ENCODE data around the gene NUAK1. TPM values are rescaled to one million over a fixed set of nuclear protein-coding genes. Genes with fewer than 3 reads are reported as not detected.

The NUAK1 gene
- total RNA-seq, 1 donor from 2014 or later = 7.6 TPM

DNA sequence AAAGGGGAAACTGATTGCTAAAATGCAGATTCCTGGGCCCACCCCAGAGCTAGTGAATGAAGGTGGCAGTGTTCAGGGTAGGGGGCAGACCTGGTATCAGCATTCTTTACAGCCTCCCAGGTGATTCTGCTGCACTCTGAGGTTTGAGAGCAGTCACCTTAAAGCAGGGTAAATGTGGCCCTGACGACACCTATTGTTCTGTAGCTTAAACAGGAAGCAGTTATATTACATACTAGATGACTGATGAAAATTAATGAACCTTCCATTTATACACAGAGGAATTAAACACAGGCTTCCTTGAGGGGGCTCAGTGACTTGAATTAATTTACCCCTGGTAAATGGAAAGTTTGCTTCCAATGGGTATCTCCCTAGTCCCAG lies 25.3 kb downstream of the NUAK1 start:
- no peaks in the 10 kb centered on the region for H3K36me3 ChIP-seq (ENCODE audit: control insufficient read depth, insufficient read depth, low read length)
- no peak for DNase-seq (ENCODE audit: low read depth)
- H3K27me3 ChIP-seq (ENCODE audit: control insufficient read depth, insufficient read depth, low read length) = no peaks in the 10 kb centered on the region
- no peak for TF ChIP-seq CTCF (IDR thresholded peaks at IDR 0.05; ENCODE audit: insufficient read depth, low read length, severe bottlenecking)
- no peak overlapping the region for H3K4me3 ChIP-seq (ENCODE audit: low read depth, low read length)
- no peak for FAIRE-seq

GRCh38 chr12:106113042-106113441 lies 25.7 kb downstream of the NUAK1 start:
- DNase-seq (ENCODE audit: low read depth) = peak; percentile 83
- Histone ChIP-seq H3K36me3 (ENCODE audit: control insufficient read depth, insufficient read depth, low read length) (no peaks in the 10 kb centered on the region), H3K27me3 (ENCODE audit: control insufficient read depth, insufficient read depth, low read length) (no peaks in the 10 kb centered on the region), H3K4me3 (ENCODE audit: low read depth, low read length) (no peak overlapping the region)
- FAIRE-seq = no peak
- no peak for TF ChIP-seq CTCF (IDR thresholded peaks at IDR 0.05; ENCODE audit: insufficient read depth, low read length, severe bottlenecking)

DNA sequence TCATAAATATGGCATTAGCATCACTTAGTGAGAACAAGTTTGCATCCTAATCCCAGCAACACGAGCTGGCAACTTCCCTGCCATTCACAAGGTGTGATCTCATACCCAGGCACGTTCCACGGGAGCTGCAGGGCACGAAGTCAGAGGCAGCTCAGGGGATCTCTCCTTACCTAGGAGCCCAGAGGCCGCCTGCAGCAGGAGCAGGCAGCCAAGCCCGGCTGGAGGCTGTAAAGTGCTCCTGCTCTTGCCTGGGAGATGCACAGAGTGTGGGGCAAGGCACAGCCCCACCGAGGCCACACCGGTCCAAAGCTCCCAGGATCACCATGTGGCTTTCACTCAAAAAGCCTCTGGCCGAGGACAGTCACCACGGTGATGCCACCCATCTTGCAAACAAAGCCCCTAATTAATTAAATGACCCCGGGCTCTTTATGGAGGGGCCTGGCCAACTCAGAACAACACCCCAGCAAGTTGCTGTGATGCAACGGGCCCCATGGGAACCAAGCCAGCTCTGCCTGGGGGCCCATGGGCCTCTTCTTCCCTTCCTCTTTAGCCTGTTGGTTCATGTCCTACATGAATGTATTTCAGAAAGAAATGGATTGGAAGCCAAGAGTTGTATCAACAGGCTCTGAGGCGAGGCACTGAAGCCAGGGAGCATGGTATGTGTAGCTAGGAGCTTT lies 26.5 kb downstream of the NUAK1 start:
- Histone ChIP-seq H3K4me3 (ENCODE audit: low read depth, low read length) (no peak overlapping the region), H3K36me3 (ENCODE audit: control insufficient read depth, insufficient read depth, low read length) (no peaks in the 10 kb centered on the region), H3K27me3 (ENCODE audit: control insufficient read depth, insufficient read depth, low read length) (no peaks in the 10 kb centered on the region)
- FAIRE-seq (peak; percentile 68), DNase-seq (ENCODE audit: low read depth) (peak; percentile 94)
- no peak for TF ChIP-seq CTCF (IDR thresholded peaks at IDR 0.05; ENCODE audit: insufficient read depth, low read length, severe bottlenecking)

DNA sequence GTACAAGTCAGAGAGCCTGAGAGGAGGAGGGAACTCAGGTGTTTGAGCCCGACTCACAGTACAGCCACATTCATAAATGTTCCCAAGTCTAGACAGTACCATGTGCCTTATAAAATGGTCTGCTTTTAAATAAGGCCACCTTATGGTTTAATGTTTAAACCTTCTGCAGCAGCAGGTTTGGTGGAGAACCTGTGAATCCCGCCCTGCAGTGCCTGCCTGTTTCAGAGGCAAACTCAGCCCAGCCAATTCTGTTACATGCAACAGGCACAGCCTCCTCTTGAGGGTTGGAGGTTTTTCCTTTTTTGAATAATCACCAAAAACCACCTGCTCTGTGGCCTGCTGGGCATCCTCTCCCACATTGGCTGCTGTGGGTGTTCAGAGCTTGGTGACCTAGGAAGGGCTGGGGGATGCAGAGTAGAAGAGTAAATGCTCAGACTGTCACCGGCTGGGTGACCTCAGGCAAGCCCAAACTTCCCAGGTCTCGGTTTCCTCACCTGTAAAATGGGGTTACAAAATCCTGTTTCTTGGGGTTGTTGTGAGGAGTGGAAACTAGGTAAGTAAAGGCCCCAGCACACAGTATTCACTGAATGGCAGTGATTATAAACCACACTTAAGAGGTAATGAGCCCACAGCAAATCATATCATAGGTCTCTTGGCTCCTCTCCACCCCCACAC lies 28.0 kb downstream of the NUAK1 start:
- no peak for DNase-seq (ENCODE audit: low read depth)
- no peak for TF ChIP-seq CTCF (IDR thresholded peaks at IDR 0.05; ENCODE audit: insufficient read depth, low read length, severe bottlenecking)
- FAIRE-seq = no peak
- H3K36me3 ChIP-seq (ENCODE audit: control insufficient read depth, insufficient read depth, low read length) = no peaks in the 10 kb centered on the region
- H3K4me3 ChIP-seq (ENCODE audit: low read depth, low read length) = no peak overlapping the region
- no peaks in the 10 kb centered on the region for H3K27me3 ChIP-seq (ENCODE audit: control insufficient read depth, insufficient read depth, low read length)

- DNase-seq (ENCODE audit: low read depth) (peak; percentile 31), FAIRE-seq (no peak)
- Histone ChIP-seq H3K36me3 (ENCODE audit: control insufficient read depth, insufficient read depth, low read length) (no peaks in the 10 kb centered on the region), H3K27me3 (ENCODE audit: control insufficient read depth, insufficient read depth, low read length) (no peaks in the 10 kb centered on the region), H3K4me3 (ENCODE audit: low read depth, low read length) (no peak overlapping the region)
- no peak for TF ChIP-seq CTCF (IDR thresholded peaks at IDR 0.05; ENCODE audit: insufficient read depth, low read length, severe bottlenecking)
Measured at GRCh38 chr12:106109168-106109910, 29.4 kb downstream of the NUAK1 start.

All from bronchial epithelial cell (primary cell).